Kidney epithelial cell (primary cell): ENCODE results near the gene HES6. TPM values are rescaled to one million over a fixed set of nuclear protein-coding genes. Genes with fewer than 3 reads are reported as not detected.
A peak's percentile ranks its signal among the peaks of the same experiment; 100 is the strongest.

Source experiments
- DNase-seq: peaks from one replicate; pipeline ENCODE4 v3.0.0-alpha.2; 2010; ENCODE audit warnings: low read depth
- H3K27me3 ChIP-seq: 2 replicates; pipeline ENCODE4 v1.6.0; 2011; ENCODE audit warnings: low read length; ENCODE audit not compliant: control insufficient read depth, insufficient read depth
- H3K36me3 ChIP-seq: 2 replicates; pipeline ENCODE4 v1.5.1; 2011; ENCODE audit warnings: low read length; ENCODE audit not compliant: control insufficient read depth, insufficient read depth
- H3K4me3 ChIP-seq: 2 replicates; pipeline ENCODE4 v1.5.1; 2011; ENCODE audit warnings: low read depth, mild to moderate bottlenecking, control low read depth, low read length
- total RNA-seq: library from RNA; depleted of rRNA; stranded (reverse); fragments of >200 nt; gene quantifications from 2 replicates; pipeline ENCODE4 v1.2.3, GENCODE V29; 2015
- TF ChIP-seq, protein P1 (sequence below): IDR thresholded peaks from 2 replicates; pipeline ENCODE4 v1.5.1; 2011; ENCODE audit warnings: mild to moderate bottlenecking, moderate library complexity, low read length, control low read depth, inconsistent platforms; ENCODE audit not compliant: insufficient read depth, poor library complexity, severe bottlenecking

HES6 gene
- total RNA-seq, 1 donor from 2014 or later, result 50.1 TPM

GRCh38 chr2:238257786-238258700, 18.2 kb upstream of the HES6 start:
- H3K36me3 ChIP-seq, result peaks cover 1% of the 10 kb centered on the region
- TF ChIP-seq, protein P1, sequence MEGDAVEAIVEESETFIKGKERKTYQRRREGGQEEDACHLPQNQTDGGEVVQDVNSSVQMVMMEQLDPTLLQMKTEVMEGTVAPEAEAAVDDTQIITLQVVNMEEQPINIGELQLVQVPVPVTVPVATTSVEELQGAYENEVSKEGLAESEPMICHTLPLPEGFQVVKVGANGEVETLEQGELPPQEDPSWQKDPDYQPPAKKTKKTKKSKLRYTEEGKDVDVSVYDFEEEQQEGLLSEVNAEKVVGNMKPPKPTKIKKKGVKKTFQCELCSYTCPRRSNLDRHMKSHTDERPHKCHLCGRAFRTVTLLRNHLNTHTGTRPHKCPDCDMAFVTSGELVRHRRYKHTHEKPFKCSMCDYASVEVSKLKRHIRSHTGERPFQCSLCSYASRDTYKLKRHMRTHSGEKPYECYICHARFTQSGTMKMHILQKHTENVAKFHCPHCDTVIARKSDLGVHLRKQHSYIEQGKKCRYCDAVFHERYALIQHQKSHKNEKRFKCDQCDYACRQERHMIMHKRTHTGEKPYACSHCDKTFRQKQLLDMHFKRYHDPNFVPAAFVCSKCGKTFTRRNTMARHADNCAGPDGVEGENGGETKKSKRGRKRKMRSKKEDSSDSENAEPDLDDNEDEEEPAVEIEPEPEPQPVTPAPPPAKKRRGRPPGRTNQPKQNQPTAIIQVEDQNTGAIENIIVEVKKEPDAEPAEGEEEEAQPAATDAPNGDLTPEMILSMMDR, result no peak
- DNase-seq, result no peak
- H3K4me3 ChIP-seq, result no peak overlapping the region
- no peaks in the 10 kb centered on the region for H3K27me3 ChIP-seq

GRCh38 chr2:238256594-238257104, 16.8 kb upstream of the HES6 start:
- TF ChIP-seq, protein P1, result peak; percentile 99
- peak; percentile 75 for DNase-seq
- Histone ChIP-seq H3K36me3 (peaks cover 1% of the 10 kb centered on the region), H3K4me3 (no peak overlapping the region), H3K27me3 (no peaks in the 10 kb centered on the region)

DNA sequence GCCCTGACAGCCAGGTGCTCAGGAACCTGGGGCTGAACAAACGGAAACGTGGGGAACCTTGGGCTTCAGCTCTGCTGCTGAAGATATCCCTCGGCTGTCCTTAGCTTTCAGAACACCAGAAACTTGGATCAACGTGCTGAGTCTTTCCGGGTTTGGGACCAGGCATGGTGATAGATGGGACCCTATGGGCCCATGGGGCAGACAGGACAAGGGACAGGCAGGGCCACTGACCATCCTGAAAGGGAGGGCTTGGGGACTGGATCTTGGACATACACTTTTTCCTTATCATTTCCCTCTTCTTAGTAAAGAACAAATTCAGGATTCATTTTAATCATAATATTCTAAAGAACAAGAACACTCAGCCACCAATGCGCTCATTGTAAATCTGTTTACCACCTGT, 16.3 kb upstream of the HES6 start:
- DNase-seq, result no peak
- TF ChIP-seq, protein P1, result no peak
- peaks cover 1% of the 10 kb centered on the region for H3K36me3 ChIP-seq

GRCh38 chr2:238255636-238256035, 15.8 kb upstream of the HES6 start:
- DNase-seq, result no peak
- TF ChIP-seq, protein P1, result no peak
- Histone ChIP-seq H3K27me3 (no peaks in the 10 kb centered on the region), H3K36me3 (peaks cover 1% of the 10 kb centered on the region), H3K4me3 (no peak overlapping the region)

More for the DNA sequence above, 16.3 kb upstream of the HES6 start:
- Histone ChIP-seq H3K4me3 (no peak overlapping the region), H3K27me3 (no peaks in the 10 kb centered on the region)

DNA sequence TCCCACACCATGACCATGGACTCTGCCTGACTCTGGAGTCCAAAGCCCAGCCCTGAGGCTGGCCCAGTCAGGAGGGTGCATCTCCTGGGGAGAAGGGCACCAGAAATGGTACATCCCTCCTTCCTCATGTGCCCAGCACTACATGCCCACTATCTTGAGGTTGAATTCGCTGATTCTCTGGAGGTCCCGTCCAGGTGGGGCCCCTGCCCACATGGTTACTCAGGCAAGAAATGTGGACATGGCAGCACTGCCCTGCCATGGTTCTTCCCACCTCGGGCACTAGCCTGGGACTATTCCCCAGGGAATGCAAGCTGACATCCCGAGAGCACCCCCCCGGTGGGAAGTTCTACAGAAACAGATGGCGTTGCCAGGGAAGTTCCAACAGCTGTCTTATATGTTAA, 15.3 kb upstream of the HES6 start:
- Histone ChIP-seq H3K4me3 (no peak overlapping the region), H3K36me3 (peaks cover 1% of the 10 kb centered on the region), H3K27me3 (no peaks in the 10 kb centered on the region)
- TF ChIP-seq, protein P1, result no peak
- DNase-seq, result no peak
